NCI-H510A (cell line): Measurements from ENCODE around the gene MPP3.

Experiments used
- DNase-seq: peaks from one replicate; lab custom pipeline; 2025; lab: John Stamatoyannopoulos, UW

The MPP3 gene

DNA sequence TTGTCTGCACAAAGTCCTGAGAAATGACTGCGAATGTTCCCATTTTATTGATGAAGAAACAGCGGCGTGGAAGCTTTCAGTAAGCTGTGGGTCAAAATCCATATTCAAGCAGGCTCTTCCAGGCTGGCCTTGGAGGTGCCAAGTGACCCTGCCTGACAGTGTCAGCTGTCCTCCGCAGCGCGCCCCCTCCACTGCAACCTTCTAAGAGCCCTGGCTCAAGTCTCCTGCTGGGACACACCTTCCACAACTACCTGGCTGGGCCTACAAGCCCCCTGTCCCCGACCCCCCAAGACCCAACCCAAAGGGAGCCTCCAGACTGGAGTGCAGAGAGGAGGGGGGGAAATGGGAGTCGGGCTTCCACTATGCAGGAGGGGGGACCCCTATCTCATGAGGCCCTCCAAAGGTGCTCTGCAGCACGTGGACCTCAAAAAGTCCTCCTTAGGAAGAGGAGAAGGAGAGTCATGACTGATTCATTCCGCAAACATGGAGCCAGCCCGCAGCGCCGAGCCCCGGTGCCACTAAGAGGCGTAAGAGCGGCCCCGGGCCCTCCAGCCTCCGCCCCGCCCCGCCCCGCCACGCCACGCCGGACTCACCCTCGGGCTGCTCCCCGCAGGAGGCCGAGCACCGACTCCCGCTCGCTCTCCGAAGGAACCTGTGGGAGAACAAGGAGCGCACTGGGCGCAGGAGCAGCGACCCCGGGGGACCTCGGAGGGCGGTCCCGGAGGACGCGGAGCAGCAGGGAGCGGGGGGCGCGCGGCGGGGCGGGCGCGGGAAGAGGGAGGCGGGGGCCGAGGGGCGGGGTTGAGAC lies 574 bp downstream of the MPP3 start:
- DNase-seq = peak; percentile 27

GRCh38 chr17:43831633-43832032 lies 1.3 kb downstream of the MPP3 start:
- DNase-seq = no peak

GRCh38 chr17:43830510-43831140 lies 2.3 kb downstream of the MPP3 start:
- DNase-seq = no peak

GRCh38 chr17:43829738-43830137 lies 3.2 kb downstream of the MPP3 start:
- no peak for DNase-seq

GRCh38 chr17:43827596-43827995 lies 5.3 kb downstream of the MPP3 start:
- no peak for DNase-seq

DNA sequence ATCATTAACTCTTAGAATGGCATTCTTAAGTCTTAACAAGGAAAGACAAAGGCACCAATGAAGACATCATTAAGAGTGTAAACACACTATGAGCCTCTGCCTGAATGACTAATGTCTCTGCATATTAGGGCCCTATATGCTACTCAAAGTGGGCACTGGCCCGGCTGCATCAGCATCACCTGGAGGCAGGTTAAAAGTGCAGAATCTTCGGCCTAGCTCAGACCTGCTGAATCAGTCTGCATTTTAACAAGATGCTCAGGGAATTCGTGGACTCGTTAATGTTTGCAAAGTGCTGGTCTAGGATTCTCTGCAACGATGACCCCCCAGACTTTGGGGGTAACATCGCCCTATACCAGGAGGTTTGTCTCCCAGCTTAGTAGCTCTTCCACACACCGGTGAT lies 6.7 kb downstream of the MPP3 start:
- DNase-seq = no peak

GRCh38 chr17:43825567-43825966 lies 7.4 kb downstream of the MPP3 start:
- no peak for DNase-seq

- DNase-seq = no peak
Measured at GRCh38 chr17:43823350-43824084, 9.4 kb downstream of the MPP3 start.

DNA sequence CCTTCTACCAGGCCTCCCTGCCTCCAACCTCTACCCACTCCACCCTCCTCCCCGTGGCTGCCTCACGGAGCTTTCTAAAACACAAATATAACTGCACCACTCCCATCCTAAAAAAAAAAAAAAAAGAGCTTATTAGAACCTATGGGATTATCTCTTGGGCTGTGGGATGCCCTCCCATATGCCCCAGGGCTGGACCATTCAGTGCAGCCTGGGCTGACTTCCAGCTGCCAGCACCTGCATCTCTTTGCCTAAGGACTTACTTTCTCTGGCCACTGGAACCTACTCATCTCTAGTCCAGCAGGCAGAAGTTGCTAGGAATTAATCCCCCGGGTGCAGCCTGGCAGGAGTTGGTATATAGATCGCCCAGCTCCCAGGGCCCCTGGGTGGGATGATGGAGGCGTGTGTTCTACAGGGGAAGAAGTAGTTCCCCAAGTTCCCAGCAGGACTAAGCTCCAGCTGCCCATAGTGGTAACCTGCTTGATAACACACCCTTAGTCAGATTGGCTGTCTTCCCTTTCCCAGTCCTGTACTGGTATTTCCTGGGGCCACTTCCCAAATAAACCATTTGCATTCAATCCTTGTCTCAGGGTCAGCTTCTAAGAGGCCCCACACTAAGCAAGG lies 10.3 kb downstream of the MPP3 start:
- no peak for DNase-seq

- DNase-seq = no peak
Measured at GRCh38 chr17:43820759-43821158, 12.2 kb downstream of the MPP3 start.

GRCh38 chr17:43818966-43819365 lies 14.0 kb downstream of the MPP3 start:
- no peak for DNase-seq

DNA sequence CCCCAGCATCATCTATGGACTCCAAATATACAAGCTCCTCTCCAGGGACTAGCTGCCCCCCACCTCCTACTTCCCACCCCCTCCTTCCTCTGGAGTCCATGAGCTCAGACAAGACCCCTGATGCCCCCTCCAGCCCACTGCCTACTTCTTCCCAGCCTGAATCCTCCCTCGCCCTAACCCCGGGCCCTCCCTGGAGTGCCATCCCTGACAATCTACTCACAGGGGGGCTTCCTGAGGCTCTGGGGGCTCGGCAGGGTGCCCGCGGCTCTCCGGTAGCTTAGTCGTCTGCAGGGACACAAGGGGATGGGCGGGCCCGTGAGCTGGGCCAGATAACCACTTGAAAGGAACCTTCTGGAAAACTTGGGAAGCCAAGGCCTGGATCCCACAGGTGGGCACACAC lies 15.1 kb downstream of the MPP3 start:
- DNase-seq = no peak

DNA sequence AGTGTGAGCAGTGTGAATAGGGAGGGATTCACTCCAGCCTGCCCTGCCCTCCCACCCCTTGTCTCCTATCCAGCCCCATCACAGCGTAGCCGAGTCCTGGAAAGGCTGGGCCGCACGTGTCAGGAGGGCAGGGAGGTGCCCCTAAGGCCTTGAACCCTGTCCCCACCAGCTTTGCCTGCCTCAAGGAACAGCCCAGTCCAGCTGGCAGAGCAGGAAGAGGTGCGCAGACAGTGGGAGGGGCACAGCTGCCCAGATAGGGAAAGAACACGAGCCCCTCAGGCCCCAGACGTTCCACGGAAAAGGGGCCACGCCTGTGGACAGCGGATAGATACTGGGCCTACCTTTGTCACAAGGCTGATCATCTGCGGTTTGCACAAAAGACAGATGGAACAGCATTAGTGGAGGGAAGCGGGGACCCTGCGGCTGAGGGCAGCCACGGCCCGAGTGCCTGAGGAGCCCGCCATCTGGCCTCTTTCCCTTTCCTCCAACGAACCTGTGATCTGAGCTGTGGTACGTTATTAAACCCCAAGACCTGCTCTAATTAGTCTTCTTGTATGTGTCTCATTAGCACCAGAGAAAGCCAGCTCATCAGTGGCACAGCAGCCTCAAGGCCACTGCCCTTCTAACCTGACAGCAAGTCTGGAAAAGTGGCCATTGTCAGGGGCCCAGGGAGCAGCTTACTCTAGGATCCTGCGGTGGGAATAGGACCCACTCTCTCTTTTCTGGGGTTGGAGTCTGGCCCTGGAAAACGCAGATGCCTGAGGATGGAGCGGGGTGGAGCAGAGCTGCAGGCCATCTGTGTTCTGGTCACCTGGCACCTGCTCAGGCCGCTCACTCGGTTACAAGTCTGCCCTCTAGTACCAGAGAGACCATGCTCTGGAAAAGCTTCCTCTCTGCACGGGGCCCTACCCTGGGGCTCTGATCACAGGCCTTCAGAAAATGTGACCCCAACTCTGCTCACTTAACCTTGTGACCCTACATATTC lies 16.3 kb downstream of the MPP3 start:
- DNase-seq = no peak

DNA sequence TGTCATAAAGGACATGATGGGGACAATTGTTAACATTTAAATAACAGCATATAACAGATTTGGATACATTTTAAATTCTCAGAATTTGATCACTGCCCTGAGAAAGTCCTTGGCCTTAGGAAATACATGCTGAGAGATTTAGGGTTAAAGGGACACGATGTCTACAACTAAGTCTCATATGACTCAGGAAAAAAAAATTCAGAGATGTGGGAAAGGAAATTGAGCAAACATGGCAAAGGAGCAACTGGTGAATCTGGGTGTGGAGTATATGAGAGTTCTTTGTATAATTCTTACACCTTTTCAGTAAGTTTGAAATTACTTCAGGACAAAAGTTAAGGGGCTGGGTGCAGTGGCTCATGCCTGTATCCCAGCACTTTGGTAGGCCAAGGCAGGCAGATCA lies 18.2 kb downstream of the MPP3 start:
- no peak for DNase-seq

GRCh38 chr17:43814026-43814425 lies 18.9 kb downstream of the MPP3 start:
- DNase-seq = no peak

DNA sequence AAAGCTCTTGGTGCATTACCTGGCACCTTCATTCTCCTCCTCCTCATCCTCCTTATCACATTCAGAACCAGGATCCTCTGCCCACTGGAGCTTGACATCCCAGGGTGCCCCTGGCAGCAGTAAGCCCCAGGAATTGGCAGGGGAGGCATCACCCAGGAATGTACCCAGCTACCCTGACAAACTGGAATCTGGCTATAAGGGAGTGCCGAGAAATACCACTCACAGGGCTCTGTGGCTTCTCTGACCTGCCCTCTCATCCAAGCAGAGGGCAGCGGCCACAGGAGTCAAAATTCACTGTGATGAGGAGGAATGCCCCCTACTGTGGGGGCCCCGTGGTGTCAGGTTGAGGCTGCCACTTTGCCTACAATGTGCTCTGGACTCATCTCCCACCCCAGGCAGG lies 19.6 kb downstream of the MPP3 start:
- no peak for DNase-seq

DNA sequence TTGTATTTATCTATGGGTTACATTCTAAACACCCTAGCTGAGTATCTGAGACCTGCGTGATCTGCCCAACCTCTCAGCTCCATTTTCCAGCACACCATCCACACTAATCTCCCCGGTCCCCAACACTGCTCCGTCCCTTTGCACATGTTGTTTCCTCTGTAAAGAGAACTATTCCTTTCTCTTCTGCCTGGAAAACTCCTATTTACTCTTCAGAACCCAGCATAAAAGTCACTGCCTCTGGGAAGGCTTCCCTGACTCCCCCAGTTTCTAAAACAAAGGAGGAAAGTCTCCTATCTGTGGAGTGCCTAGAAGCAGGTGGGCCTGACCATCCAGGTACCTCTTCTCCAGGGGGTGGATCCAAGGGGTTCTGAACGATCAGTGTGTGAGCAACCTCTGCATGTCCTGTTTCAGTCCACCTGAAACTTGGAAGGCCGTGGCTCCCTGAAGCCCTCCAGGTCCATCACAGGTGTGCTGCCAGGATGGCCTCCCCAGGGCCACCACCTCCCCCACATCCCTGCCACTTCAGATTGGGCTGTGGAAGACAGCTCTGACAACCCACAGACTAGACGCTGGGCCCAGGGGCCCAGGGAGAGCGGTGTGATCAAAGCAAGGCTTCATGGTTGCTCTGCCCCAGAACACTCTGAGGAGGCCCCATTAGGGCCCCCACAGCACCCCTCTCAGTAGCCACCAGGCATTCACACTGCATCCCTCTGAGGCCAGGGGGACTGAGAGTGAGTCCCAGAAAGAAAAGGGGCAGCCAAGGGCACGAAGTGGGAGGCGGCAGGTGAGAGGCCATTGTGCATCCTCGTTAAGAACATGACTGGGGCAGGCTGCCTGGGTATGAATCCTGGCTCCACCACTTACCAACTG lies 20.3 kb downstream of the MPP3 start:
- no peak for DNase-seq

- no peak for DNase-seq
Measured at GRCh38 chr17:43810823-43811222, 22.1 kb downstream of the MPP3 start.

GRCh38 chr17:43810226-43810715 lies 22.7 kb downstream of the MPP3 start:
- DNase-seq = no peak

DNA sequence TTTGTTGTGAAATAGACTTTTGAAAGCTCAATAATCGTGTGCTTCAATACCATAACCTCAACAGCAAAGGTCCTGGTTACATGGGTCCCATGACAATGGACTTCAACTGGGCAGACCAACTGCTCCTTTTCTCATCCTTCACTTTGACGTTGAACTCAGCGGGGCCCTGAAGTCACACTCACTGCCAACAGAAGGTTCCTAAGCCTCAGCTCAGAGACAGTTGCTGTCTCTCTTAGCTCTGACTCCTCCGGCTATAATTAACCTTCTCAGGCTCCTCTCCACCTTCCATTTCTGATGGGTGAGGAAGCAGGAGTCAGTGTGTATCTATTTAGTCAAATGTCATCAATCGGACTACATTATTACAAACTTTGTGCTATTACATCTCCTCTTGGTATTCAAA lies 23.8 kb downstream of the MPP3 start:
- no peak for DNase-seq
